Activated T-cell treated with anti-CD3 and anti-CD28 coated beads for 24 hours (primary cell): ENCODE measurements around the gene FBXW9.
A peak's percentile ranks its signal among the peaks of the same experiment; 100 is the strongest.
"Not testable (repeated sequence)": the region's sequence is repeated elsewhere in the genome, so short reads cannot be mapped to it uniquely, and the experiment has no call there.

Experiments
- DNase-seq: peaks from one replicate; pipeline ENCODE4 v3.0.0-alpha.2; 2020; ENCODE audit warnings: low read depth

Gene FBXW9

DNA sequence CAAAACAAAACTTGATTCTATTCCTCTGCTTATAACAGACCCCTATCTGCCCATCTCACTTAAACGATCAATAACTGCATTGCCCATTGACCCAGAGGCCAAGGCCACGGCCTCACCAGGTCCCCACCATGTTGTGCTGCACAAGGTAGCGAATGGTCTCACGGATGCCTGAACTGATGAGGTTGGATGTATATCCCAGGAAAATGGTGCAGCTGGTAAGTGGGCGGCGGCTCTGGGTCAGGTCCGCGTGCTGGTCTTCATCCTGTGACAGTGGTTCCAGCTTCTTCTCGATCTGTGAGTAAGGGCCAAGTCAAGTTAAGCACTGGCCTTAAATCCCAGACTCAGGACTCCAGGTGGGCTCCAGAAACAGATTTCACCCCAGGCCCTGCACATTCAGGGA is 16.4 kb downstream of the FBXW9 start:
- DNase-seq: no peak

DNA sequence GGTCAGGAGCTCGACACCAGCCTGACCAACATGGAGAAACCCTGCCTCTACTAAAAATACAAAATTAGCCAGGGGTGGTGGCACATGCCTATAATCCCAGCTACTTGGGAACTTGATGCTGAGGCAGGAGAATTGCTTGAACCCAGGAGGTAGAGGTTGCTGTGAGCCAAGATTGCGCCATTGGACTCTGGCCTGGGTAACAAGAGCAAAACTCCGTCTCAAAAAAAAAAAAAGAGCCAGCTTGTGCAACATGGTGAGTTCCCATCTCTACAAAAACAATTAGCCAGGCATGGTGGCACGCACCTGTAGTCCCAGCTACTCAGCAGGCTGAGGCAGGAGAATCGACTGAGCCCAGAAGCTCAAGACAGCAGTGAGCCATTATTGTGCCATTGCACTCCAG is 18.4 kb downstream of the FBXW9 start:
- DNase-seq: not testable (repeated sequence)

DNA sequence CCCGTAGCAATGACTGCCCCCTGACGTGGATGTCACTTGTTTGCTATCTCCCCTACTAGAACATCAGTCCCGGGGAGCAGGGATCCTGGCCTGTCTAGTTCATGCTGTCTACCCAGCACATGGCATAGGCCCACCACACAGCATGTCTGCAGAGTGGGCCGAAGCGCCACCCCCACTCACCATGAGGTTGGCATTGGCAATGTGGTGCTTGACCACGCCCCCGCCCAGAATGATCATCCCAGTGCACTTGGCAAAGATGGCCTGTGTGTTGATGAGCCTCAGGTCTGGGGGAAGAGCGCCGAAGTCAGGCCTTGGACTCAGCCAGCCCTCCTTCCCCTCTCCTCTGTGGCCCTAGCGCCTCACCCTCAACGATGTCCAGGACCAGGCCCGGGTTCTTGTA is 19.5 kb downstream of the FBXW9 start:
- DNase-seq: no peak

DNA sequence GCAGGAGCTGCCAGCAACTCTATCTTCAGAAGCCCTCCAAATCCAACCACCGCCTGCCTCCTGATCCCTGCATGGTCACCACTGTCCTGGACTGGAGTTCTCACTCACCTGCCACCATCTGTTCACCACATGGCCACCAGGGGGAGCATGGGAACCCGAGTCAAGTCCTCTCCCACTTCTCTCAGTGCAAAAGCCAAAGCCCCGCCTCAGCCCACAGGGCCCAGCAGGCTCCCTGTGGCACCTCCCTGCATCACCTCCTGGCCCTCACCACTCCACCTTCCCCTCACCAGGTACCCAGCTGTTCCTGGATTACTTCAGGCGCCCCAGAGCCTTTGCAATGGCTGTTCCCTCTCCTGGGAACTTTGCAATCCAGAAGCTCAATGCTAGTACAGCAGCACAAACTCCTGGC is 20.0 kb downstream of the FBXW9 start:
- peak; percentile 79 for DNase-seq

DNA sequence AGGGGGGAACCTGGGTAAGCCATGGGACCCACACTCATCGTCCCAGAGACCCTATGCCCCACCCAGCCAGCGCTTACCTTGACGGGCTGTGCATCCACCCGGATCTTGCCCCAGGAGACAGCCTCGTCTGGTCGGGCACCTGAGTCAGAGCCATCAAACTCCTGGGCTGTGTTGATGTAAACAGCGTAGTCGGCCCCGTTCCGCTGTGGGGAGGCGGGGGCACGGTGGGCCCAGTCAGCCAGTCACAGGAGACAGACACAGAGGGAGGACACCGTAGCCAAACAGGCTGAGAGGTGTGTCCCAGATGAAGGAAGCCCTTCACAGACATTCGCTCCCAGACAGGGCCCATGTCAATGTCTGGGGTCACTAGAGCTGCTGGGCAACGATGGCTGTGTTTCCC is 20.5 kb downstream of the FBXW9 start:
- no peak for DNase-seq

DNA sequence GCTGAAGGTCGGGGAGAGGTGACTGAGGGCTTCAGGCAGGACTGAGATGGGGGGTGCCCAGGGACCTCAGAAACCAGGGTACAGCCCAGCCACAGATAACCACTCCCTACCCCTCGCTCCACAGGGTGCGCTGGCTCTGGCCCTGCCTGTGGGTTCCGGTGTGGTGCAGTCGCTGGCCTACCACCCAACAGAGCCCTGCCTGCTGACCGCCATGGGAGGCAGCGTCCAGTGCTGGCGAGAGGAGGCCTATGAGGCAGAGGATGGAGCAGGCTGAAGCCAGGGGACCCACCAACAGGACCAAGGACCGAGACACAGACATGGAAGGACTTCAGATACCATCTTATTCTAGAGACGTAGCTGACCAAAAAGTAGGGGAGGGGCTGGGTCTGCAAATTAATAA is 21.0 kb downstream of the FBXW9 start:
- no peak for DNase-seq

DNA sequence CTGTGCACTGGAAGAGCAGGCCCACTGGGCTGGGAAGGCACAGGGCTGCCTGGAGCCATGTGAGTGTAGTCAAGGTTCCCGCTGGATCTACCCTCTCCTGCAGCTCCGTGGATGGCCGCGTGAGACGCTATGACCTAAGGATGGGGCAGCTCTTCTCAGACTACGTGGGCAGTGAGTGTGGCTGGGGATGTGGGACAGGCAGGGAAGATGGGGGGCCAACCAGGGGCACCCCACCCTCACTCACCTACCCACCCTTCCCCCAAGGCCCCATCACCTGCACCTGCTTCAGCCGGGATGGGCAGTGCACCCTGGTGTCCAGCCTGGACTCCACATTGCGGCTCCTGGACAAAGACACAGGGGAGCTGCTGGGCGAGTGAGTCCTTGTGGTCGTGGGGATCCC is 23.7 kb downstream of the FBXW9 start:
- DNase-seq: no peak

DNA sequence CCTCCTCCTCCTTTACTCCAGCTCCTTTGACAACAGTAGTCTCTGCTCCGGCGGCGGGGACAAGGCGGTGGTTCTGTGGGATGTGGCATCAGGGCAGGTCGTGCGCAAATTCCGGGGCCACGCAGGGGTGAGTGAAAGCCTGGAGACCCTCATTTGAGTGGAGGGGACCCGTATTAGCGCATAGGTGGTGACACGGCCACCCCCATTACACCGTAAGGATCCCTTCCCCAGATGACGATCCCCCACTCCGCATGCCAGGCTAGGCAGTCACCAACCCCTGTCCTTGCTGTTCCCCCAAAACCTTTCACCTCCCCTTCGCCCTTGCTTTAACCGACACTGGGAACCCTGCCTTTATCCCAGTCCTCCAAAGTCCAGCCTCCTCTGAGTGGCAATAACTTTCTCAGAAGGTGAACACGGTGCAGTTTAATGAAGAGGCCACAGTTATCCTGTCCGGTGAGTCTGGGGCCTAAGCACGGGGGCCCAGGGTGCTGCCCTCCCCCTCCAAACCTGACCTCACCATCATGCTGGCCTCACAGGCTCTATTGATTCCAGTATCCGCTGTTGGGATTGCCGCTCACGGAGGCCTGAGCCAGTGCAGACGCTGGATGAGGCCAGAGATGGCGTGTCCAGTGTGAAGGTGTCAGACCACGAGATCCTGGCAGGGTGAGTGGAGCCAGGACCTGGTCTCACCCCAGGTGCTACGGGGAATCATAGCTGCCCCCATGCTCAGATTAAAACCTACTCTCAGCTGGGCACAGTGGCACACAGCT is 26.1 kb downstream of the FBXW9 start:
- DNase-seq: no peak

DNA sequence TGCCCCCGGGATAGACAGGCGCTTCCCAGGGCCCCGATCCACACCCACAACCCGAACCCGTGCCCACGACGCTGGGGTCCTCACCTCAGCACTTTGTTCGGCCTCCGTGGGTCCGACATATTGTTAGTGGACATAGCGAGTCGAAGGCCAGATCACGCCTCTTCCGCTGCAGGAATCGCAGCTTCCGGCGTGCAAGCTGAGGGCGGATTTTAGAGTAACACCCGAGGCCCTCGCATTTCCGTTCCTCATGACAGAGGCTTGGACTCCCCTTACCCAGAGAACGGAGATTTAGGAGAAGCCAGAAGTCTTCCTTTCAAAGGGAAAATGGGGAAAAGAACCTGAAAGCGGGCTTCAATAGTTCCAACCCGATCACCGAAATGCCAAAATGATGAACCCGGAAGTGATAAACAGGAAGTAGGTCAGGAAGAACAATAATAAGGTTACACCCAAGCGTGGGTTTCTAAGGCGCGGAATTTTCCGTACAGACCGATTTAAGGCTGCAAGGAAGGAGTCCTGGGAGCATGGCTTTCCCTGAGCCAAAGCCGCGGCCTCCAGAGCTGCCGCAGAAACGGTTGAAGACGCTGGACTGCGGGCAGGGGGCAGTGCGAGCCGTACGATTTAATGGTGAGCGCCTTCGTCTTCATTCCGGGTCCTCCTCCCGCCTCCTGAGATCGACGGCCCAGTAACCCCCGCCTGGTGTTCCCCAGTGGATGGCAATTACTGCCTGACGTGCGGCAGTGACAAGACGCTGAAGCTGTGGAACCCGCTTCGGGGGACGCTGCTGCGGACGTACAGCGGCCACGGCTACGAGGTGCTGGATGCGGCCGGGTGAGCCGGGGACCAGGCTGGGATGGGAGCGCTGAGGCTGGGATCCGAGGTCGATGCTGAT is 26.9 kb downstream of the FBXW9 start:
- DNase-seq: peak; percentile 68

DNA sequence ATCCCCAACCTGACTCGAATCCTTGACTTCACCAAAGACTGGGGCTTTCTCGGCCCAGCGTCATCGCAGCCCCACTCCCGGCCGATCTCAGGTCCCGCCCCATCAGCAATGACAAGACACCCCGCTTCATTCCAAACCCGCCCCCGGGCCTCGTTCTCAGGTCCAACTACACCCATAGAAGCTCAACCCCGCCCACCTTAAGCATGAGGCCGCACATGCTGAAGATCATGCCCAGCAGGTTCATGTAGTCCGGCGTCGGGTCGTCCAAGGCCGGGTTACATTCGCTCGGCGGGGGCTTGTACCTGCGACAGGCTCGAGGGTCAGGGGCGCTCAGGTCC is 27.5 kb downstream of the FBXW9 start:
- peak; percentile 39 for DNase-seq

DNA sequence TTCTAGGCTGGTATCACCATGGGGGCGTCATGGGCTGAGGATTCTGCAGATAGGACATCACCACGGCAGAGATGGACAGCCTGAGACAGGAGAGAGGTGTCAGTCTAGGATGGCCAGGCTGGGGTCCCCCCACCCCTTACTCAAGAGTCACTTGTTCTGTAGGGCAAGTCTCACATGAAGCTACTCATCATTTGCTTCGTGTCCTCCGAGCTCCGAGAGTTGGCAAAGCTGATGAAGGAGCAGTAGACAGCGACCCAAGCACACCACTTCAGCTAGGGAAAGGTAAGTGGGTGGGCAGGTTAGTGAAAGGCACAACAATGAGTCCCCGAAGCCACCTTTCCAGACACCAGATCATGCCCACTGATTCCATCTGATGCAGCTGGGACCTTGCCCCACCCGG is 28.1 kb downstream of the FBXW9 start:
- no peak for DNase-seq

DNA sequence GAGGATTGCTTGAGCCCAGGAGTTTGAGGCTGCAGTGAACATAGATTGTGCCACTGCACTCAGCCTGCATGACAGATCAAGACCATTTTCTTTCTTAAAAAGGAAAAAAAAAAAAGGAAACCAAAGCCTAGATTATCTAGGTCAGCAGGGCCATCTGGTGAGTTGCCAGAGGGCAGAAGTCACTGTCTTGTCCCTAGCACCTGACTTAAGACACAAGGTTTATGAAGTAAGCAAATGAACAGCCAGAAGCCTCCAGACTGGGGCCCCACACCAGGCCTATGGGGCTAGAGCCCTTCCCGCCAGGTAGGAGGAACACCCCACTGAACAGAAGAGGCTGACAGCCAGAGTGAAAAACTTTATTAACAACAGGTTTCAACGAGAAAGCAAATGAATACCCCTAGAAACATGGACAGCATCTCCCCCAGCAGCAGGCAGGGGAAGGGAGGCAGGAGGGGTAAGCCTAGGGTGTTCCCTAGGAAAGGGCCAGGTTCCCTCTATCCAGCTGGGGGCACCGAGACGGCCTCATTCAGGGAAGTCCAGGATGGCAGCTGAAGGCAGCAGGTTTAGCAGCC is 28.6 kb downstream of the FBXW9 start:
- no peak for DNase-seq

DNA sequence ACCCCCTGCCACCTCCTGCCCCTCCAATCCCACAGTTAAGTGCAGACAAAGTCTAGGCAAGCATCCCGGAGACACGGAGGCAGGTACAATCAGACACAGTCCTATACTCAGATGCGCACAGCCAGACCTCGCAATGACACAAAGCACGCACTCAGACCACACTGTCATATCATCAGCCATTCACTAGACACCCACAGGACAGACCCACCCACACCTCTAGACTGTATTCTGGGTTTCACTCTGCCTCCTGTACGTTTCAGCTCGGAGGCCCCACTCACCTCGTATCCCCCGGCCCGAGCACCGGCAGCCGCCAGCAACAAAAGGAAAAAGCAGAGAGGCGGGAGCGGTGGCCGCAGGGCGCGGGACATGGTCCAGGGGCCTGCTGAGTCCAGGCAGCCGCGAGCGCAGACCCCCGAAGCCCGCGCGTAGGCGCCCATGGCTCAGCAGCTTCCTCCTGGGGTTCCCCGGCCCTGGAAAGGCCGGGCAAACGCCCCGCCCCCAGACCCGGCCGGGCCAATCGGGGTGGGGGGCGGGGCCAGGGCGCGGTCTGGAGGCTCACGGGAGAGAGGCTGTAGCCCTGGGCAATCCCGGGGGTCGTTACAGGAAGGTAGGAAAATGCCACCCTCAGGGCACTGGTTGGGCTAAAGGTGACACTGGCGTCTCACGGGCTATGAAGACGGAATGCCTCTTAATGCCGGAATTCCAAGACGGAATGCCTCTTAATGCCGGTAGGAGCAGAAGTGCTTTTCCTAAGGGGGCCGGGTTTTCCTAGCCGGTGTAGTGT is 30.0 kb downstream of the FBXW9 start, which contains the start of the genes MAN2B1 and WDR83:
Gene MAN2B1 (minus strand): TSS at position 478 of the 784 bp plus-strand sequence. CDS start 41 bp downstream, at position 437.
Gene WDR83 (plus strand): TSS at position 543 of the 784 bp plus-strand sequence. CDS start 2,984 bp downstream, outside the sequence.
- DNase-seq: peak; percentile 76

DNA sequence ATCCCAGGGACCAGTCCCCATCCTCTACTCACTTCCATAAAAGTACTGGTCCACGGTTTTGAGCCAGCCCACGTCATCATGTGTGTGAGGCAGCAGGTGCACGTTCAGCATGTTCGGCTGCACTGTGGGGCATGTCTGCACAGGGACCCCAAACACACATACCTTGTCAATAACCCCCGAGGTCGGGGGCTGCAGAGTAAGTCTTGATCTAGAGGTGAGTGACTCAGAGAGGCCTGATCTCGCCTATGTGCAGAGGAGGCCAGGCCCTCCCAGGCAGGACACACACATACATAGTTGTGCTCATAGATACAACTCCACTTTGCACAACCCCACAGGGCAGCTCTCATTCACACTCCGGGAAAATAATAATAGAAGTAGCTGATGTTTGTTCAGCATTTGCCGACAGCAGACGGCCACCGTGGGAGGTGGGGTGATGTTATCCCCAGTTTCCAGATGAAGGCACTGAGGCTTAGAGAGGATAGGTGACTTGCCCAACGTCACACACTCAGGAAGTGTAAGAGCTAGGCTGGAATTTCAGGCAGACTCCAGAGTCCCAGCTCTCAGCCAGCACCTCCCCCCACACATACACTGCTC is 30.7 kb downstream of the FBXW9 start:
- no peak for DNase-seq

DNA sequence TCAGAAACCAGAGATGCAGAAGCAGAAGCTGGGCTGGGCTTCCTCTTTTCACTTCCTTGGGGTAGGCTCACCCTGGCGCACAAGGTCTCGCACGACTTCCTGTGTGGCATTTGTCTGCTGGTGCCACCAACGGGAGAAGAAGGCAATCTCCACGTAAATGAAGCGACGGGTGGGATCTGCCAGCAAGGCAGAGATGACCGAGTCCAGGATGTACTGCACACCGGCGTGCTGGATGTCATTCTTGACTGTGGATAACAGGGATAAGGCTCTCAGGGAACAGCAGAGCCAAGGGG is 31.2 kb downstream of the FBXW9 start:
- DNase-seq: peak; percentile 48

DNA sequence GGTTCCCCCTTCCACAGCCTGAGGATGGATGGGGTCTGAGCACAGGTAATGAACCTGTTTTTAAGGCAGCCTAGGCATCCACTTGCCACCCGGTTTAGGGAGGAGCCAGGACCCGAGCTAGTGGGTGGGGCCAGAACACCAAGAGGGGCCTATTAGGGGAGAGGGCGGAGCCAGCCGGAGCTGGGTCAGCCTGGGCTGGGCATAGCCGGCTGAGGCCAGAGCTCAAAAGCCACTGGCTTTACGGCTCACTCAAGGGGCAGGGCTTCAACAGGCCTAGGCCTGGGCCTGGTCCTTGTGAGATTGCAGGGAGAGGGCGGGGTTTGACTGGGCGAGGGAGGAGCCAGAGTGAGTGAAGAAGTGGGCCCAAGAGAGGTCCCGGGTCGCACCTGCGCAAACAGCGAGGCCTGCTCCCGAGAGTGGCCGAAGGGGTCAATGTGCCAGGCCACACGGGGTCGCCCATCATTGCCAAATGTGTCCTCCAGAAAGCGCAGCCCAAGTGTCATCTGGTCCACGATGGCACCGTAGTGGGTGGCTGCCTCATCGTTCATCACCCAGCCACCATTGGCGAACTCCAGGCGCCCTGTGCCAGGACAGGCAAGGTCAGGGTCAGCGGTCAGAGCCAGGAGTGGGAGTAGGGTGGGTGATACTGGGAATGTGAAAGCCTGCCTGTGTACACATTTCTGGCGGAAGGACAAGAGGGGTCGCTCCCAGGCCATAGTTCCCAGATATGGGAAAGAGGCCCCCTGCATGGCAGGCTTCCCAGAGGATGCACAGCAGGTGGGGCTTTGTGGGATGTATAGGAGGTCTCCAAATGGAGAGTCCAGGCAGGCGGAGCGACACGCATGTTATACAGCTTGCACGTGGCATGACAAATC is 31.8 kb downstream of the FBXW9 start:
- DNase-seq: no peak

DNA sequence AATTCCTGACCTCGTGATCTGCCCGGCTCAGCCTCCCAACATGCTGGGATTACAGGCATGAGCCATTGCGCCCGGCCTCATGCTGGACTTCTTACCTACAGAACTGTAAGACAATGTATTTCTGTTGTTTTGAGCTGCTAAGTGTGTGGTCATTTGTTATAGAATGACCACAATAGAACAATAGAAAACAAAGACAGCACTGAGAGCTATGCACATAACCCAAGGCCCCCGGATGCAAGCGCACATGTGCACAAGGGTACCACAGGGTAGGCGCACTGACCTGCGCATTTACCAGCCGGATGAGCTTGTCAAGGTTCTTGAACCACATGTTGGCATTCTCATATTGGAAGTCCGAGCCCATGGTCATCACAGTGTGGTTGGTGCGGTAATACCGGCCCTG is 35.5 kb downstream of the FBXW9 start:
- DNase-seq: no peak

DNA sequence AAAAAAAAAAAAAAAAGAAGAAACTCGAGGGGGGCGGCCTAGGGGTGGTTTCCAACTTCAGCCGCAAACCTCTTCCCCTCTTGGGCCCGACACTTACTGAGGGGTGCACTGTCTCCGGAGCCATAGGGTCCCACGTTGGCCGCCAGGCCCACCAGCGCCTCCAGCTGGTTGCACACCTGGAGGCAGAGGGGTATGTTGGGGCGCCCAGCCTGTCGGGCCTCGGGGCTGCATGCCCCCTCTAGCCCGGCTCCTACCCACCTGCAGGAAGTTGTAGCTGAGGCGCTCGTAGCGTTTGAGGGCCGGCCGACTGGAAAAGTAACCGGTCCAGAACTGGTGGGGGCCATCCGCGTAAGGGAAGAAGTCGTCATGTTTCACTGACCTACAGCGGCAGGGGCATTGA is 38.5 kb downstream of the FBXW9 start:
- no peak for DNase-seq

DNA sequence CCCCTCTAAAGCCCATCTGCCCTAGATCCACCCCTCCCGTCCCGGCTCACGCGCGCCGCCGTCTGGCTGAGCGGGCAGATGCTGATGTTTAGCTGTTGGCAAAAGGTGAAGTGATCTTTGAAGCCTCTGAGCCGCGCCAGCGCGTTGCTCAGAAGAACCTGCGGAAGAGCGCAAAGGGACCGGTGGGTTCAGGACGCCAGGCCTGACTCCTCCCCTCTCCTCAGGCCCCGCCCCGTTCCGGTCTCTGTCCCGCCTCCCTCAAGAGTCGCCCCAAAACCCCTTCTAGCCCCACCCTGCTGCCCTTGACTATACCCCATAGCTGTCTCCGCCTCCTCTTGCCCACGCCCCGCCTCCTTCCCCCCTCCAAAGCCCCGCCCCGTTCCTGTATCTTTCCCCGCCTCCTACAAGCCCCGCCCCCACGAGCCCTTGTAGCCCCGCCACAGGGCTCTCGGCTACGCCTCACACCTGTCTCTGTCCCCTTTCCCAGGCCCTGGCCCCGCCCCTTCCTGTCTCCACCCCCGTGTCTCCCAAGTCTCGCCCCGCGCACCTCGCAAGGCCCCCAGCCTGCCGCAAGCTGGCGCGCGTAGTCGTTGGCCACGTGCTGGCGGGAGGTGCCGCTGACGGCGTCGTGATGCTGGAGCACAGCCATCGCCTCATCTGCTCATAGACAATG is 39.4 kb downstream of the FBXW9 start:
- no peak for DNase-seq

DNA sequence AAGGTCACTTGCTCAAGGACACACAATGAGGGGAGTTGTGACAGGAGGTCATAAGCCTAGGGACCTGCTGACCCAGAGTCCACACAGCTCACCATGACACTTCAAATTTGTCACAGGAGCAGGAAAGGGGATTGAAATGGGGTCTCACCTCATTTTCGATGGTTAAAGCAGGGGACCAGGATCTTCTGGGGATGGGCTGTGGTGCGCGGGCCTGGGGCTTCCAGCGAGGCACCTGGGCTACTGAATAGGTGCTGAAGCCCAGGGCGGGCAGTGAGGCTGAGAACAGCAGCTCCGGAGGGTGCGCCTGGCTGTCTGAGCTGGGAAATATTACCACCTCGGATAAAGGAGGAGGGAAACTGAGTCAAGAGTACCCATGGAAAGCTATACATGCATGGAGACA is 40.9 kb downstream of the FBXW9 start:
- no peak for DNase-seq
